HCT116 (cell line): Measurements from ENCODE around the gene FRMD4A. TPM values are rescaled to one million over a fixed set of nuclear protein-coding genes. Genes with fewer than 3 reads are reported as not detected.

Experiments
- ATAC-seq: fragments of 200-7000 bp; cut with Tn5 transposase; 2 replicates; pipeline ENCODE4 v1.9.1; 2020; ENCODE audit warnings: mild to moderate bottlenecking, moderate library complexity
- BruUV-seq: library from RNA; stranded (reverse); fragments of 400-500 nt; replicated peaks from 2 replicates; lab custom pipeline; 2021; lab: Mats Ljungman, UMichigan
- CTCF ChIA-PET: fragments of 300-600 bp; sonication (Branson Sonifier 250); formaldehyde crosslinking; loops from one replicate; lab custom pipeline; 2021; ENCODE audit warnings: antibody characterized with exemption; lab: Charles Lee
- POLR2A ChIA-PET: fragments of 300-600, 350-600 bp; sonication (Branson Sonifier 250); formaldehyde crosslinking; loops from one replicate; lab custom pipeline; 2021; ENCODE audit warnings: antibody characterized with exemption; lab: Charles Lee
- RAD21 ChIA-PET, 2 experiments: fragments of 300-600 bp; sonication (Branson Sonifier 250); formaldehyde crosslinking; loops; one replicate each; lab custom pipeline; 2023; ENCODE audit warnings: low total read pairs in 2 of 2; ENCODE audit not compliant: uncharacterized antibody in 2 of 2, unreplicated experiment in 2 of 2, low non-redundant PET in 1 of 2; lab: Charles Lee
- DNase-seq: peaks from one replicate; pipeline ENCODE4 v3.0.0-alpha.2; 2010; ENCODE audit warnings: low read depth, low spot score
- H2AFZ ChIP-seq: fragments of 200-600 bp; shearing (Covaris generic), sonication (generic); 2 replicates; pipeline ENCODE4 v1.6.1; 2017; ENCODE audit warnings: low read depth, mixed run types, mixed read lengths, antibody characterized with exemption, low read length; ENCODE audit not compliant: poor library complexity, severe bottlenecking
- H3K27ac ChIP-seq: 2 replicates; pipeline ENCODE4 v1.5.1; 2012; ENCODE audit warnings: low read depth, low read length
- H3K27me3 ChIP-seq: fragments of 200-600 bp; sonication (generic); 2 replicates; pipeline ENCODE4 v1.6.1; 2016; ENCODE audit warnings: mixed run types, low read length, mixed read lengths; ENCODE audit not compliant: insufficient read depth
- H3K36me3 ChIP-seq, 2 experiments: fragments of 200-500 bp in 1 of 2; fragments of 200-600 bp in 1 of 2; sonication (Bioruptor generic) in 1 of 2; sonication (generic) in 1 of 2; 2 replicates each; pipeline versions ENCODE4 v1.5.1 to v1.6.1; 2014 to 2016; ENCODE audit warnings: low read length in 2 of 2, inconsistent platforms in 1 of 2, mixed read lengths in 1 of 2, mixed run types in 1 of 2; ENCODE audit not compliant: insufficient read depth in 2 of 2, control insufficient read depth in 1 of 2
- H3K4me1 ChIP-seq, 2 experiments: fragments of 200-600 bp in 1 of 2; sonication (generic) in 1 of 2; 2 replicates each; pipeline versions ENCODE4 v1.5.1 to v1.6.1; 2012 to 2017; ENCODE audit warnings: low read length in 2 of 2, inconsistent platforms in 1 of 2, mild to moderate bottlenecking in 1 of 2, mixed read lengths in 1 of 2, mixed run types in 1 of 2, moderate library complexity in 1 of 2; ENCODE audit not compliant: insufficient read depth in 2 of 2, control insufficient read depth in 1 of 2
- H3K4me2 ChIP-seq: fragments of 200-600 bp; sonication (generic); 2 replicates; pipeline ENCODE4 v1.6.1; 2017; ENCODE audit warnings: mixed run types, low read length, mixed read lengths
- H3K4me3 ChIP-seq, 2 experiments: fragments of 200-600 bp in 1 of 2; sonication (generic) in 1 of 2; replicated peaks in 1 of 2; 2 replicates each; pipeline ENCODE4 v1.5.1; 2011 to 2016; ENCODE audit warnings: low read length in 2 of 2, control low read depth in 1 of 2, low read depth in 1 of 2, mild to moderate bottlenecking in 1 of 2, mixed read lengths in 1 of 2, mixed run types in 1 of 2
- H3K79me2 ChIP-seq: fragments of 200-600 bp; sonication (generic); 2 replicates; pipeline ENCODE4 v1.6.1; 2017; ENCODE audit warnings: mild to moderate bottlenecking, mixed run types, low read length, moderate library complexity, mixed read lengths; ENCODE audit not compliant: insufficient read depth
- H3K9ac ChIP-seq: fragments of 200-600 bp; sonication (generic); 2 replicates; pipeline ENCODE4 v1.6.1; 2016; ENCODE audit warnings: low read length, mixed read lengths
- H3K9me2 ChIP-seq: fragments of 200-600 bp; sonication (generic), shearing (Covaris generic); 2 replicates; pipeline ENCODE4 v1.6.1; 2017; ENCODE audit warnings: mixed run types, mild to moderate bottlenecking, moderate library complexity; ENCODE audit not compliant: insufficient read depth
- H3K9me3 ChIP-seq, 2 experiments: fragments of 200-500 bp in 1 of 2; fragments of 200-600 bp in 1 of 2; sonication (Bioruptor generic) in 1 of 2; sonication (generic) in 1 of 2; 2 replicates each; pipeline ENCODE4 v1.6.1; 2014 to 2017; ENCODE audit warnings: low read length in 2 of 2, mixed read lengths in 2 of 2, inconsistent platforms in 1 of 2, low read depth in 1 of 2, mild to moderate bottlenecking in 1 of 2, mixed run types in 1 of 2, moderate library complexity in 1 of 2; ENCODE audit not compliant: control insufficient read depth in 1 of 2, insufficient read depth in 1 of 2
- H4K20me1 ChIP-seq: fragments of 200-600 bp; sonication (generic), shearing (Covaris generic); 2 replicates; pipeline ENCODE4 v1.6.1; 2017; ENCODE audit warnings: mixed run types, mild to moderate bottlenecking, moderate library complexity; ENCODE audit not compliant: insufficient read depth
- ATF3 ChIP-seq: IDR thresholded peaks from 2 replicates; pipeline ENCODE4 v1.6.1; 2012
- CEBPB ChIP-seq: IDR thresholded peaks from 2 replicates; pipeline ENCODE4 v1.6.1; 2012; ENCODE audit warnings: low read depth
- CTCF ChIP-seq, 3 experiments: fragments of 200-600 bp in 1 of 3; sonication (generic) in 1 of 3; IDR thresholded peaks in 2 of 3; conservative IDR thresholded peaks in 1 of 3; 2 replicates each; pipeline ENCODE4 v1.5.1; 2012 to 2017; ENCODE audit warnings: low read depth in 2 of 3, low read length in 2 of 3, antibody characterized with exemption in 1 of 3, borderline replicate concordance in 1 of 3, control low read depth in 1 of 3, mild to moderate bottlenecking in 1 of 3, mixed read lengths in 1 of 3, mixed run types in 1 of 3, moderate library complexity in 1 of 3; ENCODE audit not compliant: insufficient read depth in 1 of 3
- EGR1 ChIP-seq: IDR thresholded peaks from 2 replicates; pipeline ENCODE4 v1.6.1; 2012; ENCODE audit warnings: low read depth
- ELF1 ChIP-seq: IDR thresholded peaks from 2 replicates; pipeline ENCODE4 v1.6.1; 2012; ENCODE audit warnings: low read depth, borderline replicate concordance
- EZH2 ChIP-seq: fragments of 200-600 bp; sonication (generic); IDR thresholded peaks from 2 replicates; pipeline ENCODE4 v1.6.1; 2017; ENCODE audit warnings: antibody characterized with exemption, mixed run types
- EZH2phosphoT487 ChIP-seq: fragments of 200-600 bp; IDR thresholded peaks from 2 replicates; pipeline ENCODE4 v1.6.1; 2018; ENCODE audit warnings: antibody characterized with exemption, borderline replicate concordance
- FOSL1 ChIP-seq: IDR thresholded peaks from 2 replicates; pipeline ENCODE4 v1.6.1; 2012; ENCODE audit warnings: low read depth
- JUND ChIP-seq: IDR thresholded peaks from 2 replicates; pipeline ENCODE4 v1.6.1; 2012
- POLR2A ChIP-seq: IDR thresholded peaks from 2 replicates; pipeline ENCODE4 v1.7.0; 2011; ENCODE audit warnings: borderline replicate concordance; ENCODE audit not compliant: insufficient read depth, insufficient read length; ENCODE audit errors: extremely low read depth
- REST ChIP-seq: IDR thresholded peaks from 2 replicates; pipeline ENCODE4 v1.6.1; 2012; ENCODE audit warnings: low read depth
- SIN3A ChIP-seq: IDR thresholded peaks from 2 replicates; pipeline ENCODE4 v1.6.1; 2012; ENCODE audit warnings: low read depth
- SP1 ChIP-seq: IDR thresholded peaks from 2 replicates; pipeline ENCODE4 v1.6.1; 2012; ENCODE audit warnings: low read depth
- SRF ChIP-seq: IDR thresholded peaks from 2 replicates; pipeline ENCODE4 v1.6.1; 2012; ENCODE audit warnings: low read depth
- TCF7L2 ChIP-seq: IDR thresholded peaks from 2 replicates; pipeline ENCODE4 v1.7.0; 2011; ENCODE audit warnings: borderline replicate concordance, inconsistent platforms; ENCODE audit not compliant: insufficient read depth, insufficient read length; ENCODE audit errors: extremely low read depth
- YY1 ChIP-seq: IDR thresholded peaks from 2 replicates; pipeline ENCODE4 v1.6.1; 2011; ENCODE audit warnings: low read length, low read depth, moderate library complexity, mild to moderate bottlenecking; ENCODE audit not compliant: insufficient replicate concordance; ENCODE audit errors: extremely low read depth
- ZBTB33 ChIP-seq: IDR thresholded peaks from 2 replicates; pipeline ENCODE4 v1.6.1; 2011; ENCODE audit warnings: mild to moderate bottlenecking, low read length, moderate library complexity; ENCODE audit not compliant: insufficient replicate concordance; ENCODE audit errors: extremely low read depth
- ZFX ChIP-seq: fragments of 450-650 bp; IDR thresholded peaks from 2 replicates; pipeline ENCODE4 v1.6.1; 2017
- ZNF274 ChIP-seq: fragments of 200-500 bp; sonication (Bioruptor generic); IDR thresholded peaks from 2 replicates; pipeline ENCODE4 v1.6.1; 2014; ENCODE audit warnings: mild to moderate bottlenecking, low read depth, low read length, inconsistent platforms
- intact Hi-C: fragments of 100-400 bp; cut with micrococcal nuclease; formaldehyde crosslinking; loops from 2 replicates; pipeline ENCODE4 v1.10.0; 2022
- total RNA-seq: library from RNA; stranded (reverse); gene quantifications from one replicate; pipeline ENCODE4 v1.2.1, GENCODE V29; 2021; ENCODE audit not compliant: unreplicated experiment

Gene FRMD4A
- total RNA-seq, 1 experiment from 2014 or later, result 0.20 TPM

- TF ChIP-seq ZBTB33 (no peak), POLR2A (no peak), ZNF274 (no peak), SIN3A (no peak)
Measured at GRCh38 chr10:13630231-13630630, 700.5 kb downstream of the FRMD4A start (continued).

GRCh38 chr10:13629116-13629515, 701.6 kb downstream of the FRMD4A start:
- ChIA-PET RAD21 (no interaction called here), CTCF (no interaction called here), POLR2A (no interaction called here)
- DNase-seq (no peak), ATAC-seq (no peak)
- Histone ChIP-seq H3K4me1 (no peaks in the 10 kb centered on the region), H3K79me2 (no peaks in the 10 kb centered on the region), H3K9me2 (no peaks in the 10 kb centered on the region), H3K36me3 (no peaks in the 10 kb centered on the region), H3K27ac (no peak overlapping the region), H2AFZ (no peak overlapping the region), H3K9me3 (no peaks in the 10 kb centered on the region), H3K9ac (no peak overlapping the region), H4K20me1 (no peaks in the 10 kb centered on the region; the same call in 1 of the 2 replicates), H3K4me2 (no peak overlapping the region), H3K4me3 (no peak overlapping the region), H3K27me3 (no peaks in the 10 kb centered on the region)
- TF ChIP-seq REST, result no peak
- TF ChIP-seq SRF, result no peak
- no peak for TF ChIP-seq ATF3
- no peak for TF ChIP-seq ZFX
- TF ChIP-seq EZH2, result no peak
- no peak for TF ChIP-seq TCF7L2
- no peak for TF ChIP-seq CTCF (IDR thresholded peaks at IDR 0.05 in 2 of 3, conservative IDR thresholded peaks at IDR 0.05 in 1 of 3; ENCODE audit: borderline replicate concordance in 1 of 3, insufficient read depth in 1 of 3, low read depth in 2 of 3, low read length in 2 of 3)
- TF ChIP-seq SP1, result no peak
- no peak for TF ChIP-seq EZH2phosphoT487
- no peak for TF ChIP-seq ELF1
- no peak for TF ChIP-seq EGR1
- TF ChIP-seq JUND, result no peak
- no peak for TF ChIP-seq POLR2A
- no peak for TF ChIP-seq YY1
- TF ChIP-seq CEBPB, result no peak
- no peak for TF ChIP-seq FOSL1
- BruUV-seq, result no TSS peak
- intact Hi-C loops, result no loop called here
